SK-N-DZ (cell line): Measurements from ENCODE around the gene PLA2G4B.

Source experiments
- DNase-seq: peaks from one replicate; pipeline ENCODE4 v3.0.0-alpha.2; 2015; ENCODE audit warnings: low spot score

PLA2G4B gene

GRCh38 chr15:41868321-41868720 lies 29.7 kb downstream of the PLA2G4B start:
- no peak for DNase-seq

- DNase-seq, result no peak
These were observed 31.4 kb downstream of the PLA2G4B start for GRCh38 chr15:41869770-41870688.

- no peak for DNase-seq
These were observed 32.0 kb downstream of the PLA2G4B start for GRCh38 chr15:41870689-41871081.

GRCh38 chr15:41871175-41871905 lies 32.7 kb downstream of the PLA2G4B start:
- no peak for DNase-seq

- DNase-seq, result no peak
These were observed 33.6 kb downstream of the PLA2G4B start for GRCh38 chr15:41872166-41872747.

- no peak for DNase-seq
These were observed 35.1 kb downstream of the PLA2G4B start for GRCh38 chr15:41873711-41874110.

GRCh38 chr15:41874736-41875135 lies 36.1 kb downstream of the PLA2G4B start:
- no peak for DNase-seq

GRCh38 chr15:41876007-41876406 lies 37.4 kb downstream of the PLA2G4B start:
- no peak for DNase-seq

GRCh38 chr15:41876689-41877088 lies 38.0 kb downstream of the PLA2G4B start:
- DNase-seq, result no peak

- DNase-seq, result no peak
These were observed 39.1 kb downstream of the PLA2G4B start for GRCh38 chr15:41877631-41878354.

- DNase-seq, result no peak
These were observed 39.7 kb downstream of the PLA2G4B start for GRCh38 chr15:41878355-41878699.

- no peak for DNase-seq
These were observed 40.7 kb downstream of the PLA2G4B start for GRCh38 chr15:41879321-41879845.

GRCh38 chr15:41880156-41880877 lies 41.7 kb downstream of the PLA2G4B start:
- no peak for DNase-seq

- no peak for DNase-seq
These were observed 42.4 kb downstream of the PLA2G4B start for GRCh38 chr15:41881086-41881485.

GRCh38 chr15:41881550-41881919 lies 42.9 kb downstream of the PLA2G4B start:
- no peak for DNase-seq

GRCh38 chr15:41881920-41882688 lies 43.5 kb downstream of the PLA2G4B start:
- no peak for DNase-seq

- DNase-seq, result no peak
These were observed 44.2 kb downstream of the PLA2G4B start for GRCh38 chr15:41882689-41883483.

GRCh38 chr15:41883484-41883825 lies 44.8 kb downstream of the PLA2G4B start:
- DNase-seq, result no peak

GRCh38 chr15:41884458-41884857 lies 45.8 kb downstream of the PLA2G4B start:
- DNase-seq, result no peak
